Right cardiac atrium (tissue), 5 donors: ENCODE data around the gene IER3. TPM values are rescaled to one million over a fixed set of nuclear protein-coding genes. Genes with fewer than 3 reads are reported as not detected.
"Not testable (repeated sequence)": the region's sequence is repeated elsewhere in the genome, so short reads cannot be mapped to it uniquely, and the experiment has no call there.

Source experiments
- ATAC-seq, 2 donors: fragments of 200-7000 bp; cut with Tn5 transposase; one replicate each; pipeline versions ENCODE4 v1.8.0 to v1.9.1; 2020; ENCODE audit warnings: moderate library complexity in 2 of 2, mild to moderate bottlenecking in 1 of 2
- DNase-seq, 3 donors: peaks; one replicate each; pipeline ENCODE4 v3.0.0-alpha.2; 2020
- H3K27ac ChIP-seq: one replicate; pipeline ENCODE4 v1.5.1; 2013; ENCODE audit warnings: mild to moderate bottlenecking, low read length, control low read depth, moderate library complexity
- H3K27me3 ChIP-seq: one replicate; pipeline ENCODE4 v1.6.1; 2013; ENCODE audit not compliant: control insufficient read depth, insufficient read depth
- H3K4me1 ChIP-seq: one replicate; pipeline ENCODE4 v1.6.1; 2013; ENCODE audit warnings: low read length; ENCODE audit not compliant: control insufficient read depth, insufficient read depth
- H3K4me3 ChIP-seq: one replicate; pipeline ENCODE4 v1.5.1; 2013; ENCODE audit warnings: low read length, control low read depth
- H3K9me3 ChIP-seq: one replicate; pipeline ENCODE4 v1.6.1; 2013; ENCODE audit warnings: low read length; ENCODE audit not compliant: control insufficient read depth
- WGBS: extraction: QIAGEN DNeasy Blood & Tissue Kit; methylation state at CpG from one replicate; pipeline ENCODE4 v1.1.7; 2013; 5-methylcytosine and 5-hydroxymethylcytosine counted together
- intact Hi-C, 4 donors: fragments of 100-400 bp; cut with DNase I; formaldehyde crosslinking; loops; one replicate each; pipeline versions ENCODE4 v1.11.0 to v1.14.0; 2022 to 2023
- polyA plus RNA-seq: library from polyadenylated mRNA; stranded (reverse); fragments of 200-250 nt; gene quantifications from one replicate; pipeline ENCODE4 v1.2.3, GENCODE V29; 2013
- total RNA-seq, 4 donors: library from RNA; stranded (reverse); fragmentation: NEBNext Ultra II Directional; extraction: Animal tissue kit (Norgen Biotek cat#: 25700); gene quantifications; one replicate each; pipeline ENCODE4 v1.2.1, GENCODE V29; 2021
- donor health status: healthy with polysubstance abuse.
- donor health status: DM: no; HTN: yes; CAD: no.
- donor health status: DM: no; HTN: no; CAD: no.
- donor health status: DM: no; HTN: yes; CAD: no; lungs with severe emphysema.
- donor health status: DM: yes; HTN: yes; CAD: no.

Gene IER3
- total and polyA plus RNA-seq, 5 donors, result 22.4 to 63.6 (median 43.4) TPM

DNA sequence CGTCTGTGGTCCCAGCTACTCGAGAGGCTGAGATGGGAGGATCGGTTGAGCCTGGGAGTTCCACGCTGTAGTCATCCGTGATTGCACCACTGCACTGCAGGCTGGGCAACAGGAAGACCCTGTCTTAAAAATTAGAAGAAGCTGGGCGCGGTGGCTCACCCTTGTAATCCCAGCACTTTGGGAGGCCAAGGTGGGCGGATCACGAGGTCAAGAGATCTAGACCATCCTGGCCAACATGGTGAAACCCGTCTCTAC, 22.4 kb downstream of the IER3 start:
- 9% methylated on average over 10 of the region's 10 CpGs for WGBS
- Histone ChIP-seq H3K4me3 (peak overlapping the region; percentile 98), H3K27ac (peak overlapping the region; percentile 96)
- peak; percentile 58 to 66 (median 64) for DNase-seq
- intact Hi-C loops, result loop anchor here (1.0 to 2.0 kb wide), 4 partner anchors 37 to 43 kb away; no protein-coding TSS in a partner anchor
- ATAC-seq, H3K27me3 ChIP-seq, H3K4me1 ChIP-seq, H3K9me3 ChIP-seq: not testable (repeated sequence)

DNA sequence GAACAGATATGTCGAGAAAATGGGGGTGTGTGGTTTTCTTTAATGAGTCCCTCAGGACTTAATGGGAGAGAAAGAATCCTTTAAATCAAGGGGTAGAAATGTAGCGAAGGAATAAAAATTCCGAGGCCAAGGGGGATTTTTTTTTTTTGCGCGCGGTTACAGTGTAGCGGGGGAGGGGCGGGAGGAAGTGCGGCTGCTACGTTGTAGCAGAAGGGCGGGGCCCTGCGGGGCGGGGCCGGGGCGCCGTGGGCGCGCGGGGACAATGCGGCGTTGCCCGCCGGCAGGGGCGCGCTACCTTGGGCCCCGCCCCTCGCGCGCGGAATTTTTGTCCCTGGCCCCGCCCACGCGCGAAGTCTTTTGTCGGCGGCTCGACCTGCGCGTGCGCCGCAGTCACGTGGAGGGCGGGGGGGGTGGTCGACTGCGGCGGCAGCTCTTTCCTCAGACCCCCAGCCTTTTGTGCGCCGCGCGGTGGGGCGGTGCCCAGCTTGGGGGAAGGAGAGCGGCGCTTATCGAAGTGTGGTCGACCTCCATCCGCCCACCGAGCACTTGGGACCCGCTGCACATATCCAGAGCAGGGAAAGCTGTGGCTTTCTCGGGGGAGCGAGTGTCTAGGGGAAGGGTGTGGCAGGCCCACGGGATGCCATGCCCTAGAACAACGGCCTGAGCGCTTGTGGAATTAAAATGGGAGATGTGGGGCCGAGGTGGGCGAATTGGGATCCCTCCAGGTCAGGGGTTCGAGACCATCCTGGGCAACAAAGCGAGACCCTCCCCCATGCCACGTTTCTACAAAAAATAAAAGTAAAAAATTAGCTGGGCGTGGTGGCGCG, 22.9 kb downstream of the IER3 start:
- intact Hi-C loops, result loop anchor here (1.0 to 2.0 kb wide), 5 partner anchors 35 to 43 kb away; partner anchors contain the start of gene PPP1R18 (in 1 of the 4)
- WGBS, result under 1% methylated on average over 71 of the region's 71 CpGs
- Histone ChIP-seq H3K4me1 (peaks cover 3% of the 10 kb centered on the region), H3K4me3 (peak overlapping the region; percentile 98), H3K27me3 (no peaks in the 10 kb centered on the region), H3K9me3 (no peaks in the 10 kb centered on the region), H3K27ac (peak overlapping the region; percentile 96)
- DNase-seq (peak; percentile 94 to 98 (median 97)), ATAC-seq (peak; percentile 77 to 79)

DNA sequence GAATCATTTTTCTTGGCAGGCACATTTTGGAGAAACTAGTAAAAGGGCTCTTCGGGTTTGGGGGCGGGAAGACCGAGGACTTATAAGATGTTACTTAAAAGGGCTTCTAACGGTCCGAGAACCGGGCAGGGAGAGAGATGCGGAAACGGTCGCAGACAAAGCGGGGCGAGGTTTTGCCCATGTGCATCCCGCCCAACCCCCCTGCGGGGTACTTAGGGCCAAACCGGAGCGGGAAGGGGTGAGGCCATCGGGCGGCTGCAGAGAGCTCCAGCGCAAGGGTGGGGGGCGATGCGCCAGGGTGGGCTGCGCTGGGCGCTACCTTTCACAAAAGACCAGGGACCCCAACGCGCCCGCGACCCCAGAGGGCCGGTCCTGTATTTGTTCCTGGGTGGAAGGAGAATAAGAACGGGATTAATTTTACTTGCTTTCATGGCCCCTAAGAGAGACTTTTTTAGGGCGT, 23.6 kb downstream of the IER3 start:
- Histone ChIP-seq H3K9me3 (no peaks in the 10 kb centered on the region), H3K27me3 (no peaks in the 10 kb centered on the region), H3K27ac (peak overlapping the region; percentile 91), H3K4me3 (peak overlapping the region; percentile 98), H3K4me1 (peaks cover 3% of the 10 kb centered on the region)
- DNase-seq, result peak; percentile 83 to 89 (median 88)
- intact Hi-C loops, result loop anchor here in 1 of 4 donors (2.0 kb wide), 1 partner anchor 34 kb away; the partner anchor contains the start of gene PPP1R18
- peak; percentile 3 to 33 for ATAC-seq
- WGBS, result under 1% methylated on average over 29 of the region's 29 CpGs

DNA sequence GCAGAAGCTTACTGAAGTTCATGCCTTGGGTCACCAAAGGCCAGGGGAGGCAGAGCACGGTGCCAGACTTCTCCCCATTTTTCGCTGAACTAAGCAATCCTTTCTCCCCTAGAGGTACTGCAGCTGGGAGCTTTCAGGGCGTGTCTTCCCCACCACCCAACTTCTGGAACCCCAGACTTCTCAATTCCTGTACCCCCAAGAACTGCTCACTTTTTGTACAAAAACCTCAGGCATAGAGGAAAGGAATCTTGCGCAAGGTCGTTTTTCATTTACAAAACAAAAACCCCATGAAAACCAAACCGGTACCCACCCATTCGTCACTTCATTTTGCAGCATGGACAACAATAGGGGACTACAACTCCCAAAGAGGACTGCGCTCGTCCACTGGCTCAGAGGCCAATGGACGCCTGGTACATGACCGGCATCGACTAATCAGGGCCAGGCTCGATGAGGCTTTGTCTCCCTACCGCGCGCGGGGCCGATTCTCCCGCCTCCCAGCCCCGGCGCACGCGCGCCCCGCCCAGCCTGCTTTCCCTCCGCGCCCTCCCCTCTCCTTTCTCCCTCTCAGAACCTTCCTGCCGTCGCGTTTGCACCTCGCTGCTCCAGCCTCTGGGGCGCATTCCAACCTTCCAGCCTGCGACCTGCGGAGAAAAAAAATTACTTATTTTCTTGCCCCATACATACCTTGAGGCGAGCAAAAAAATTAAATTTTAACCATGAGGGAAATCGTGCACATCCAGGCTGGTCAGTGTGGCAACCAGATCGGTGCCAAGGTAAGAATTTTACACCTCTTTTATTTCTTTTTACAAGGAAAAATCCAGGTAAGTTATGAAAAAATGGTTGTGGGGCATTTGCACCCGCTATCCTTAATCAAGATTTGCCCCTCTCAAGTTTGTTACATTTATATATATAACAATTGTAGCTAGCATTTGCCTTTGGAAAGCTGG, 24.3 kb downstream of the IER3 start, which contains the start of gene TUBB:
Gene TUBB (plus strand): TSS at position 562 of the 947 bp plus-strand sequence. CDS start 155 bp downstream, at position 717.
- H3K27ac ChIP-seq, result peak within 1 kb of the TSS; percentile 91
- intact Hi-C loops, result loop anchor here in 1 of 4 donors (2.0 kb wide), 1 partner anchor 33 kb away; the partner anchor contains the start of gene PPP1R18
- ATAC-seq (peak; percentile 84 to 87), DNase-seq (peak; percentile 96 to 99 (median 98))
- under 1% methylated on average over 38 of the region's 38 CpGs for WGBS
- no peaks in the 10 kb centered on the region for H3K27me3 ChIP-seq
- peak within 1 kb of the TSS; percentile 98 for H3K4me3 ChIP-seq
- peaks cover 3% of the 10 kb centered on the region for H3K4me1 ChIP-seq
- H3K9me3 ChIP-seq, result no peaks in the 10 kb centered on the region

DNA sequence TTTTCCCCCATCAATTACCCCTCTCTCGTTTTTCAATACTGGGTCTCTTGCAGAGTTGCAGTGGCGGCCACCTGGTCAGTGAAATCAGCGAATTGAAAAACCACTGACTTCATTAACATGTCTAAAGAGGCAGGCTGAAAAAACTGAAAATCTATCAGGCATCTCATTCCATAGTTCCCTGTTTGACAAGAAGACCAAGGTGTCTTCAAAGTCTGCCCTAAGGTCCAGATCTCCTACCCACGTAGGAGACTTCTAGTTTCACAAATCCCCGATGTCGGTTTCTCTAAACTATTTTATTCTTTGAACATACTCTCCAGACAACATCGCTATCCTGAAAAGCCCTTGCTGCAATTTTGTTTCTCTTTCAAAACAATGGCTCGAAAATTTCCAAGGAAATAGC, 25.0 kb downstream of the IER3 start:
- Histone ChIP-seq H3K27me3 (no peaks in the 10 kb centered on the region), H3K4me1 (peaks cover 3% of the 10 kb centered on the region), H3K9me3 (no peaks in the 10 kb centered on the region), H3K27ac (peak overlapping the region; percentile 91), H3K4me3 (peak overlapping the region; percentile 98)
- intact Hi-C loops, result no loop called here
- ATAC-seq, result no peak
- no peak for DNase-seq
- WGBS, result 21% methylated on average over 8 of the region's 8 CpGs

DNA sequence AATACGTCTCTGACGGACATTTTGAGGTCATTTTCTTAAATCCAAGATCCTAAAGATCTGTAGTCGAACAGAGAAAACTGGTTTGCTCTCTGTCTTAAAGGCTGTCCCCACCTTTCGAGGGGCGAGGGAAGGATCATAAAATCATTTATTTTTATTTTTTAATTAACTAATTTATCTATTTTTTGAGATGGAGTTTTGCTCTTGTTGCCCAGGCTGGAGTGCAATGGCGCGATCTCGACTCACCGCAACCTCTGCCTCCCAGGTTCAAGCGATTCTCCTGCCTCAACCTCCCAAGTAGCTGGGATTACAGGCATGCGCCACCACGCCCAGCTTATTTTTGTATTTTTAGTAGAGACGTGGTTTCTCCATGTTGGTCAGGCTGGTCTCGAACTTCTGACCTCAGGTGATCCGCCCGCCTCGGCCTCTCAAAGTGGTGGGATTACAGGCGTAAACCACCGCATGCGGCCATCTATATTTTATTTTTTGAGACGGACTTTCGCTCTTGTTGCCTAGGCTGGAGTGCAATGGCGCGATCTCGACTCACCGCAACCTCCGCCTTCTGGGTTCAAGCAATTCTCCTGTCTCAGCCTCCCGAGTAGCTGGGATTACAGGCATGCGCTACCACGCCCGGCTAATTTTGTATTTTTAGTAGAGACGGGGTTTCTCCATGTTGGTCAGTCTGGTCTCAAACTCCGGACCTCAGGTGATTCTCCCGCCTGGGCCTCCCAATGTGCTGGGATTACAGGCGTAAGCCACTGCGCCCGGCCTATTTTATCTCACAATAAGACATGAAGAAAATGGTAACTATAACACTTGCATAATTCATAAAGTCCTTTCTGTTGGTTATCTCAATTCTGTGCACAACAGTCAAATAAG, 26.3 kb downstream of the IER3 start:
- Histone ChIP-seq H3K4me3 (peak overlapping the region; percentile 59), H3K27ac (peak overlapping the region; percentile 96)
- WGBS, result 77% methylated on average over 37 of the region's 37 CpGs
- peak in 1 of 3 donors; percentile 59 for DNase-seq
- not testable (repeated sequence) for H3K9me3 ChIP-seq, ATAC-seq, H3K27me3 ChIP-seq, H3K4me1 ChIP-seq
- intact Hi-C loops, result loop anchor here in 1 of 4 donors (2.0 kb wide), 1 partner anchor 23 kb away; no protein-coding TSS in a partner anchor

DNA sequence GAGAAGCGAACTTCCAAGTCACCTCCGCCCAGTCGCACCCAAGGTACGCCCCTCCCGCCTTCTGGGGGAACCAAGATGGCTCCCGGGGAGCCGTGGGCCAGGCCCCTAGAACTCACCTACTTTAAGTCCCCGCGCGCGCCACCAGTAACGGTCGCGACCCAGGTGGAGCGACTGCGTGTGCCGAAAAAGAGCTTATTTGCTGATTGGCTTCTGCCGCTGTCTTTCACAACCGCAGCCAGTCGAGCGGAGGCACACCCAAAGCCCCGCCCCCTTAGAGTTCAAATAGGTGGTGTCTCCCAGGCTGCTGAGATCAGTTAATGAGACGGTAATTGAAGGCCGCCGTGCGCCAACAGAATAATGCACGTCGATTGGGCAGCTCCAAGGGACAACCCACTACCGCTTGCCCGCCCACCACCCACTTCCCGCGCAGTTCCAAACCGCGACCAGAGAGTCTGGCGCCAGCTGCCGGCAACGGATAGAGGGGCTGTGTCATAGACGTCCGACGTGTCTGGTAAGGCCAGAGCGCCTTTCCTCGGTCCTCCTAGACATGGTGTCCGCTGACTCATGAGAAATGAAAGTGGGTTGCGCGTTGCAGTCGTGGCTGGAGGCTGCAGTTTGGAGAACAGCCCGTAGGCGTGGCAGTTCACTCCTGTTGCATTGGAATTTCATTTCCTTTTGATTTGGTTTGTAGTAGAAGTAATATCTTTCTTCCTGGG, 27.1 kb downstream of the IER3 start, which contains the start of gene MDC1:
Gene MDC1 (minus strand): TSS at position 153 of the 716 bp plus-strand sequence. CDS start 2,106 bp downstream, outside the sequence.
- peaks cover 3% of the 10 kb centered on the region for H3K4me1 ChIP-seq
- no peaks in the 10 kb centered on the region for H3K27me3 ChIP-seq
- under 1% methylated on average over 48 of the region's 48 CpGs for WGBS
- H3K4me3 ChIP-seq, result peak within 1 kb of the TSS; percentile 91
- ATAC-seq (peak; percentile 88 to 92), DNase-seq (peak; percentile 100)
- H3K27ac ChIP-seq, result peak within 1 kb of the TSS; percentile 98
- H3K9me3 ChIP-seq, result no peaks in the 10 kb centered on the region
- intact Hi-C loops, result loop anchor here in 1 of 4 donors (2.0 kb wide), 1 partner anchor 22 kb away; no protein-coding TSS in a partner anchor

DNA sequence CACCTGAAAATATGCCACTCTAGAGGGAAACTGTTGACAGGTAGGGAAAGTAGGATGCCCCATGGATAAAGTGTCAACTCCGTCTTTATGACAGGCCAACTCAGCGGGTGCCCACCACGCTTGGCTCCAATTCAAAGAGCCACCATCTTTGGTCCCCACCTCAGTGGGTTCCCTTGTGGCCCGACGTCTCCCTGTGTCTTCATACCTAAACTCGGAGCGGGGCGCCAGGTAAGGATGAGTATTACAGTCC, 27.5 kb downstream of the IER3 start:
- Histone ChIP-seq H3K27me3 (no peaks in the 10 kb centered on the region), H3K4me1 (peaks cover 1% of the 10 kb centered on the region), H3K4me3 (peak overlapping the region; percentile 91), H3K9me3 (no peaks in the 10 kb centered on the region), H3K27ac (peak overlapping the region; percentile 98)
- ATAC-seq (no peak), DNase-seq (no peak)
- intact Hi-C loops, result loop anchor here in 1 of 4 donors (2.0 kb wide), 1 partner anchor 22 kb away; no protein-coding TSS in a partner anchor
- WGBS, result 2% methylated on average over 8 of the region's 8 CpGs

DNA sequence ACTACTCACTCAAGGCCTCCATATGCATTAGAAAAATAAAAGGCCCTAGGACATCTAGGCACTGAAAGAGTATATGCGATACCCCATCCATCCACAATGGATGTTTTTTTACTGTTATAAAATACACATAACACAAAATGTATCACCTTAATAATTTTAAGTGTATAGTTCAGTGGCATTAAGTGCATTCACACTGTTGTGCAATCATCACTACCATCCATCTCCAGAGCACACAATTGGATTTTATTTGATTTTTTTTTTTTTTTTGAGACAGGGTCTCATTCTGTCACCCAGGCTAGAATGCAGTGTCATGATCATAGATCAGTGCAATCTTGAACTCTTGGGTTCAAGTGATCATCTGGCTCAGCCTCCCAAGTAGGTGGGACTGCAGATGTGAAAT, 30.1 kb downstream of the IER3 start:
- no peaks in the 10 kb centered on the region for H3K9me3 ChIP-seq
- 97% methylated on average over 1 of the region's 1 CpG for WGBS
- H3K27me3 ChIP-seq, result no peaks in the 10 kb centered on the region
- DNase-seq, result no peak
- intact Hi-C loops, result no loop called here
- no peaks in the 10 kb centered on the region for H3K4me1 ChIP-seq
- H3K27ac ChIP-seq, result no peak overlapping the region
- ATAC-seq, result no peak
- H3K4me3 ChIP-seq, result no peak overlapping the region
